MV-4-11 (cell line): ENCODE data around the gene DEFB132.

Experiments used
- DNase-seq: peaks from one replicate; lab custom pipeline; 2025; lab: John Stamatoyannopoulos, UW

DEFB132 gene

DNA sequence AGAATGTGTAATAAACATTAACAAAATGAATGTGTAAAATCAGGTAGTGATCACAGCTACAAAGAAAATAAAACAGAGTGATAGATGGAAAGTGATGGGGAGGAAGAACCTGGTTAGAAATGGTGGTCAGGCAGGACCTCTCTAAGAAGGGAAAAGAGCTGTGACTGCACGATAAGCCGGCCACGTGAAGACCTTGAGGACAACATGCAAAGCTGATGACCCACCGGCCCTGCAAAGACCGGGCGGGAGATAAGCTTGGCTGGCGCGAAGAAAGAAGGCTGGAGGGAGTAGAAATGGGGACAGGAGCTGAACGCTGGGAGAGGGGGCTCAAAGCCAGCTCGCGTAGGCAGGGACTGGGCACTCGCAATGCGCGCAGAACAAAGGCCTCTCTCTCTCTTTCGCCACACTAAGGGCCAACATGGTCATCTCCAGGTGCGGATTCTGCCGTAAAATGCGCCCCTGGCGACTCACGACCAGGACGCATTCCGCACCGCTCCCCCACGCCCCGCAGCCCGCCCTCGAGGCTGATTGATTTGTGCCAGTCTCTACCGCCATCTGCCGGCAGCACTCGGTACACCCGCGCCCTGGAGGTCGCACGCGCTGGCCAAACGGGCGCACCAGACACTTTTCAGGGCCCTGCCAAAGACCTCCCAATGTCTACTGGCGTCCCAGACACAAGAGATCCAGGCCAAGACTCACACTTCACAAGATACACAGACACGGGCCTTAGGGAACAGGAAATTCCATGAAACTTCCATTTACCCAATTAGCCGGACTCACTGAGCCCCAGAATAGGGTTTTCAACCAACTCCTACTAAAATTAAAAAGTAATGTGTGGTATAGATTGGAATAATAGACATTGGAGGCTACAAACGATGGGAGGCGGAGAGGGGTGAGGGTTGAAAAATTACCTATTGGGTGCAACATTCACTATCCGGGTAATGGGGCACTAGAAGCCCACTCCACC is 9.4 kb downstream of the DEFB132 start:
- DNase-seq: peak; percentile 73

DNA sequence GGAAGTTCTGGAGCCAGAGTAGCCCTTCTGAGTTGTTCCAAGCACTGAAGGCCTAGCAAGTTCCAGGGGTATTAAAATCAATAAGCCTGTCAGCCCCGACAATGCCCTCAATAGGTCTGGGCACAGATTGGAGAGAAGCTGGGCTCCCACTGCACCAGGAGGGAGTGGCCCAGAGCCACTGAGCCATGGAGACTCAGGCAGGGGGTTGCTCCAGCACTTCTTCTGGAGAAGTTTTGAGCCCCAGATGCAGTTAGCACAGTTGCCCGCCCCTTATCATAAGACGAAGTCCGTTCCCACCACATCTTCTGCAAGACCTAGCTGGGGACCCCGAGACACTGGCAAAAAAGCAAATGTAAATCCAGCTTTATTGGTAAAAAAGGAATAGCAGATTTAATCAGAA is 13.0 kb downstream of the DEFB132 start:
- no peak for DNase-seq

DNA sequence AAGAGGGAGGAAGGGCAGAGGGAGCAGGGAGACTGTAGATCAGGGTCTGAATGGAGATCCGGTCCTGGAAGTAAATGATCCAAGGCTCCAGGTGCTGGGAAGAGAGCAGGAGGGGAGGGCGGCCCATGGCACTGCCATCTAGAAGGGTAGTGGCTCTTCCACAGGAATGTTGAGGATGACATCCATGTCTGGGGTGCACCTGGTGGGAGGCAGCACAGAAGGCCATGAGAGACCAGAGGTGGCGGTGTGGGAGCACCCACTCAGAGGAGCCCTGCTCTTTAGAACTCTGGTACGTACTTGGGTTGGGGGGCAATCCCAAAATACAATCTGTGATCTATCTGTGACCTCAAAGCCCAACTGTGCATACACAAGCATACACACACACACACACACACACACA is 13.5 kb downstream of the DEFB132 start:
- DNase-seq: no peak

DNA sequence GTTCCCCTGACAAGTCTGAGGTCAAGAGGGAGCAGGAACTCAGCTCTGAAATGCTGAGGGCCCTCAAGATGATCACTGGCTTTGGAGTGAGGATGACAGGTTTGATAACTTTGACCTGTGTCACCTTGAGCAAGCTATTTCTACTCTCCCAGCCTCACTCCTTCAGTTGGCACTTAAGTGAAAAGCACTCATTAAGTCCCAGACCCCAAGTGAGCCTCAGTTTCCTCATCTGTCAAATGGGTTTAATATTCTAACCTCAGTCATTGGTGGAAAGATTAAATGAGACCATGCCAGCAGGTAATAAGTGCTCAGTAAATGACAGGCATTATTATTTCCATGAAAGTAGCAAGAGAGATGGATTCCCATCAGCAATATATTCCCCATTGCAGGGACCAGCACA is 14.0 kb downstream of the DEFB132 start:
- no peak for DNase-seq

DNA sequence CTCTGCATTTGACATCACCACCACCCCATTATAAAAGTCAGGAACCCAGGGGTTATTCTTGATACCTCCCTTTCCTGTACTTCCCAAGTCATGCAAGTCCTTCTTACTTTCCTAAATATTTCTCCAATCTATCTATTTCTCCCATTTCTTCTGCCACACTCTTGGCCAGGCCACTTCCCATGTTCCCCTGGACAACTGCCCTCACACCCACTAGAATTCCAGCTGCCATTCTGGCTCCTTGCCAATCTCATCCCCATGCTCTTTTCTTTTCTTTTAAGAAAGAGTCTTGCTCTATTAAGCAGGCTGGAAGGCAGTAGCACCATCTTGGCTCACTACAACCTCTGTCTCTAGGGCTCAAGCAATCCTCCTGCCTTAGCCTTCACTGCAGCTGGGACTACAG is 15.2 kb downstream of the DEFB132 start:
- no peak for DNase-seq

- DNase-seq: no peak
These were observed 16.4 kb downstream of the DEFB132 start for GRCh38 chr20:273884-274283.

DNA sequence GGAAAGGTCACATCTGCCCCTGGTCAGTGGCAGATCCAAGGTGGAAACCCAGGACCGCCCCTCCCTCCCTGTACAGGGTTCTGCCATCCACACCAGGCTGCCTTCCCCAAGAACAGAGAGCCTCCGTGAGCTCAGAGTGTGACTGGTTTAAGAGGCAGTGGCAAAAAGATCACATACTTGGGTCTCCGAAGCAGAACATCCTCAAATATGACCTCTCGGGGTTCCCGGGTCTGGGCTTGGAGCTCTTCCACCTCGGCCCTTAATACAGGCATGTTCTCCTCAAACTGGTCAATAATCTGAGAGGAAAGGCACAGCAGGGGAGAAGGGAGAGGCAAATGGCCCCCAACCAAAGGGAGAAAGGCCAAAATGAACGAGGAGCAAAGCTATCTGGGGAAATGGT is 18.3 kb downstream of the DEFB132 start:
- no peak for DNase-seq

GRCh38 chr20:276620-277495 is 19.3 kb downstream of the DEFB132 start:
- no peak for DNase-seq

DNA sequence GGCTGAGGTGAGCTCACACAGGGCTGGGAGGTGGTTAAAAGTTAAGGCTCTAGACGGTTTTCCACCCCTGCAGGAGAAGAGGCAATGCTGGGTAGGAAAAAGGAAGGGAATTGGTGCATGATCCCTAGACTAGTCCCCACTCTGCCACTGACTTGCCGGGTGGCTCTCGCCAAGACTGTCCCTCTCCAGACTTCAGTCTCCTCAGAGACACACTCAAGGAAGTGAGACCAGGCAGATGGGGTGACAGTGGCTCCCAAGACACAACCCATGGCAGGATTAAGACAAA is 19.9 kb downstream of the DEFB132 start:
- no peak for DNase-seq

GRCh38 chr20:278181-278580 is 20.7 kb downstream of the DEFB132 start:
- no peak for DNase-seq

DNA sequence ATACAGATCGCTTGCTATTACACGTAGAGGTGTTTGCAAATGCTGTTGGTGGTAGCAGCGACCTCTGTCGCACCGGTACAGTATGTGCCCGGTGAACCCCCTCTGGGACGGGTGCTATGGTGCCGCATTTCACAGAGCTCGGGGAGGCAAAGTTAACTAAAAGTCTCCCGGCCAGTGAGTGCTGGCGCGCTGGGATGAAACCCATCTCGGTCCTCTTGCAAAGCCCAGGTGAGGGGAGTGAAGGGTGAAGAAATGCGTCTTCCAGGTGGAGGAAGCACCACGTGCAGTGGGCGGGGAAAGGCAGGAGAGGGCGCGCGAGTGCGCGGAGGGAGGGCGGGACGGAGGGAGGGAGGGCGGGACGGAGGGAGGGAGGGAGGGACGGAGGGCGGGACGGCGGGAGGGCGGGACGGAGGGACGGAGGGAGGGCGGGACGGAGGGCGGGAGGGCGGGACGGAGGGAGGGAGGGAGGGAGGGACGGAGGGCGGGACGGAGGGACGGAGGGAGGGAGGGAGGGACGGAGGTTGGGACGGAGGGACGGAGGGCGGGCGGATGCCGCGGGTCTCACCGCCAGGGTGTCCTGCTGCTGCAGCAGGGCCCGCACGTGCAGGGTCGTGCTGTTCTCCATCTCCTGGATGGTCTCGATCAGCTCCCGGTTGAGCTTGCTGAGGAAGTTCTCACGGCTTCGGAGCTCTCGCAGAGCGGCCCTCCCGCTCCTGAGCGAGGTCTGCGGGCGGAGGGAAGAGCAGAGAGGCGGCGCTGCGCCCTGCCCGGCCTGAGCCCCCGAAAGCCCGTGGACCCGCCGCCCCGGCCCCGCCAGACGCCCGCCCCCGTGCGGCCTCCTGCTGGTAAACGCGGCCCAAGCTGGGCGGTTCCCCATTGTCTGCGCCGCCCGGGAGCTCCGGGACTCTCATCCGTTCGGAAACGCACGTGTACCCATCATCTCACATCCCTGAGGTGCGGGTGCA is 21.4 kb downstream of the DEFB132 start:
- no peak for DNase-seq

DNA sequence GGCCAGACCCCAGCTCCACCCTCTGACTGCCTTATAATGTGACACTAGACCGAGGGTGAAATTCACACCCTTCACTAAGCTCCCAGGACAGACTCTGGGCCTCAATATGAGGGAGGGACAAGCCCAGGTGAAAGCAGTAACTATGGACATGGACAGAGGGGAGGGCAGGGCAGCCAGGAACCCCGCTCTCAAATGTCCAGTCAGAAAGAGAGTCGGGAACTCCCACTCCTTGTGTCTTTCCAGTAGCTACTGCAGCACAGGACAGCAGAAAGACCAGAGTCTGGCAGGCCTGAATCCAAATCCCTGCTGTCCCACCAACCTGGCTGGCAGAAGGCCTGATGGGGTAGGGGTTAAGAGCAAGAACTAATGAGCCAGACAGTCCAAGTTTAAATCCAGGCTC is 26.6 kb downstream of the DEFB132 start:
- no peak for DNase-seq

DNA sequence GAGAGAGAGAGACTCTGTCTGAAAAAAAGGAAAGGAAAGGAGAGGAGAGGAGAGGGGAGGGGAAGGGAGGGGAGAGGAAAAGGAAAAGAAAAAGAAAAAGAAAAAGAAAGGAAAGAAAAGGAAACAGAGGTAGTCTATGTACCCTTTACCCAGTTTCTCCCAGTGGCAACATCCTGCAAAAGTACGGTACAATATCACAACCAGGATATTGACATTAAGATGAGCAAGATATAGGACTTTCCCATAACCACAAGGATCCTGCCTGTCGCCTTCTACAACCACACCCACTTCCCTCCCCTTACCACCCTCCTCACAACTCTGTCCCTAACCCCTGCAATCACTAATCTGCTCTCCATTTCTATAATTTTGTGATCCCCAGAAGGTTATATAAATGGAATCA is 29.0 kb downstream of the DEFB132 start:
- no peak for DNase-seq

- peak; percentile 3 for DNase-seq
These were observed 31.6 kb downstream of the DEFB132 start for GRCh38 chr20:288956-289692.

DNA sequence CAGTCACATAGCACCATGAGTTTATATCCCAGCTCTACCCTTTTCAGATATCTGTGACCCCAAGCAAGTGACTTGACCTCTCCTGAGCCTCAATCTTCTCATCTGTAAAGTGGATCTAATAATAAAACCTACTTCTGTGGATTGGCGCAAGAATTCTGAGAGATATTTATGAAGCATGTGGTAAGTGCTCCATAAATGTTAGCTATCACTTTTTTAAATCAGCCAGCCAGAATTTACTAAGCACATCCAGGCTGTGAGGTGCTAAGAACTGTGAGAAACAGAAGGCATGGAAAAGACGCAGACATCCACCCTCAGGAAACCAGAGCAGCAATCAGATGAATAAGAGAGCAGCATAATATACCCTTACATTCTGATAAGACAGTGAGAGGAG is 32.2 kb downstream of the DEFB132 start:
- DNase-seq: no peak

- DNase-seq: peak; percentile 93
These were observed 32.7 kb downstream of the DEFB132 start, which contains the start of gene C20orf96 for GRCh38 chr20:290084-290831. Gene C20orf96 (minus strand): TSS chr20:290750. CDS start chr20:290610, 140 bp downstream.

- DNase-seq: no peak
These were observed 37.1 kb downstream of the DEFB132 start for GRCh38 chr20:294602-295001.

DNA sequence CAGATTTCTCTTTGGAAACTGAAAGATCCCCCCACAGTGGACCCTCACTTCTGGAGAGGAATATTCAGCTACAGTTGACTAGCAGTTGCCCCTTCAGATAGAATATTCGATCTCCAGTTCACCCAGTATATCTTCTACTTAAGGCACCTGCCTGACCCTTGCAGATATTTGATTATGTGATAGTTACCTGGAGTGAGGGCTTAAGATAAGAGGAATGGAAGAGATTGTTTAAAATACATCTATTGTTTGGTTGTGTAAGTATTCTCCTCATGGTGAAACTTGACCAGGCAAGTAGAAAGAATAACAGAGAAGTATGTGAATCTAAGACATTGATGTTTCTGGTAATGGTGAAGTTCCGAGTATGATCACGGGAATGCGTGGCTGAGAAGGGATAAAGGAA is 38.3 kb downstream of the DEFB132 start:
- DNase-seq: no peak

DNA sequence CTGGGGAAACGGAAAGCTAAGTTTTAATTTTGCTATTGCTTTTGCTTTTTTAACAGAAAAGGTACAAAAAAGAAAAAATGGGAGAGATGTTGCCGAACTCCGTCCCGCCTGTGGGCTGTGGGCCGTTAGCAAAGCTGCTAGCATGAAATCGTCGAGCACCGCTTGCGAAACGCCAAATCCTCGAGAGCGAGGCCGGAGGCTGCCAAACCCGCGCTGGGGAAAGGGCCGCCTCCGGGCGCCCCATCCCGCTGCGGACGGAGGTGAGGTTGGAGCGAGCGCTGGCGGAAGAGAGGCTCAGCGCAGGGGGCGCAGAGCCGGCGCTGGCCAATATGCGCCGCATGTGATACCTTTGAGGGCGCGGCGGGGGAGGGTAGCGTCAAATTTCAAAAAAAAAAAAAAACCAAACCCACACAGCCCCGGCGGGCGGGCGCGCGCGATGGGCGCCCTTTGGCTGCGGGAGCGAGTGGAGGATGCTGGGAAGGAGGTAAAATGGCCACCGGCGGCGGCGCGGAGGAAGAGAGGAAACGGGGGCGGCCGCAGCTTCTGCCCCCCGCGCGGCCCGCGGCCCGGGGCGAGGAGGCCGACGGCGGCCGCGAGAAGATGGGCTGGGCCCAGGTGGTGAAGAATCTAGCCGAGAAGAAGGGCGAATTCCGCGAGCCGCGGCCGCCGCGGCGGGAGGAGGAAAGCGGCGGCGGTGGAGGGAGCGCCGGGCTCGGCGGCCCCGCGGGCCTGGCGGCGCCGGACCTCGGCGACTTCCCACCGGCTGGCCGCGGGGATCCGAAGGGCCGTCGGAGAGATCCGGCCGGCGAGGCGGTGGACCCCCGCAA is 39.8 kb downstream of the DEFB132 start, which contains the start of gene ZCCHC3:
TSS of gene ZCCHC3 (plus strand) at position 473 of the 827 bp plus-strand sequence. CDS start at position 490, 17 bp downstream.
- DNase-seq: peak; percentile 93
